ENCODE results near the gene ASAP2.

The ASAP2 gene

GRCh38 chr2:9344434-9344833 lies 137.8 kb downstream of the ASAP2 start:
- in situ Hi-C loops (cut with MboI; ENCODE audit: low pct_unique_long_range_greater_than_20kb, low sequenced_read_pairs, unreplicated experiment), result no loop called here
- no peak for DNase-seq (ENCODE audit: low spot score)
- no peak for TF ChIP-seq CTCF (IDR thresholded peaks at IDR 0.05; ENCODE audit: extremely low read depth, insufficient read depth, missing control alignments)

GRCh38 chr2:9345343-9345742 lies 138.7 kb downstream of the ASAP2 start:
- in situ Hi-C loops (cut with MboI; ENCODE audit: low pct_unique_long_range_greater_than_20kb, low sequenced_read_pairs, unreplicated experiment), result no loop called here
- no peak for DNase-seq (ENCODE audit: low spot score)
- TF ChIP-seq CTCF (IDR thresholded peaks at IDR 0.05; ENCODE audit: extremely low read depth, insufficient read depth, missing control alignments), result no peak

- no peak for TF ChIP-seq CTCF (IDR thresholded peaks at IDR 0.05; ENCODE audit: extremely low read depth, insufficient read depth, missing control alignments)
- no peak for DNase-seq (ENCODE audit: low spot score)
- in situ Hi-C loops (cut with MboI; ENCODE audit: low pct_unique_long_range_greater_than_20kb, low sequenced_read_pairs, unreplicated experiment), result no loop called here
Observed at GRCh38 chr2:9345997-9346396, 139.4 kb downstream of the ASAP2 start.

- in situ Hi-C loops (cut with MboI; ENCODE audit: low pct_unique_long_range_greater_than_20kb, low sequenced_read_pairs, unreplicated experiment), result no loop called here
- no peak for TF ChIP-seq CTCF (IDR thresholded peaks at IDR 0.05; ENCODE audit: extremely low read depth, insufficient read depth, missing control alignments)
Observed at GRCh38 chr2:9346885-9347284, 140.3 kb downstream of the ASAP2 start.

GRCh38 chr2:9347411-9347881 lies 140.8 kb downstream of the ASAP2 start:
- TF ChIP-seq CTCF (IDR thresholded peaks at IDR 0.05; ENCODE audit: extremely low read depth, insufficient read depth, missing control alignments), result no peak
- in situ Hi-C loops (cut with MboI; ENCODE audit: low pct_unique_long_range_greater_than_20kb, low sequenced_read_pairs, unreplicated experiment), result no loop called here
- DNase-seq (ENCODE audit: low spot score), result no peak

More at GRCh38 chr2:9346885-9347284, 140.3 kb downstream of the ASAP2 start:
- DNase-seq (ENCODE audit: low spot score), result no peak

- DNase-seq (ENCODE audit: low spot score), result no peak
- in situ Hi-C loops (cut with MboI; ENCODE audit: low pct_unique_long_range_greater_than_20kb, low sequenced_read_pairs, unreplicated experiment), result no loop called here
- TF ChIP-seq CTCF (IDR thresholded peaks at IDR 0.05; ENCODE audit: extremely low read depth, insufficient read depth, missing control alignments), result no peak
Observed at GRCh38 chr2:9354318-9354717, 147.7 kb downstream of the ASAP2 start.

GRCh38 chr2:9355270-9355669 lies 148.7 kb downstream of the ASAP2 start:
- no peak for TF ChIP-seq CTCF (IDR thresholded peaks at IDR 0.05; ENCODE audit: extremely low read depth, insufficient read depth, missing control alignments)
- DNase-seq (ENCODE audit: low spot score), result no peak
- in situ Hi-C loops (cut with MboI; ENCODE audit: low pct_unique_long_range_greater_than_20kb, low sequenced_read_pairs, unreplicated experiment), result no loop called here

All from GM13977 (cell line).